HCT116 (cell line): ENCODE measurements around the gene PTGDS. TPM values are rescaled to one million over a fixed set of nuclear protein-coding genes. Genes with fewer than 3 reads are reported as not detected.

Experiments
- ATAC-seq: fragments of 200-7000 bp; cut with Tn5 transposase; 2 replicates; pipeline ENCODE4 v1.9.1; 2020; ENCODE audit warnings: mild to moderate bottlenecking, moderate library complexity
- BruUV-seq: library from RNA; stranded (reverse); fragments of 400-500 nt; replicated peaks from 2 replicates; lab custom pipeline; 2021; lab: Mats Ljungman, UMichigan
- CTCF ChIA-PET: fragments of 300-600 bp; sonication (Branson Sonifier 250); formaldehyde crosslinking; loops from one replicate; lab custom pipeline; 2021; ENCODE audit warnings: antibody characterized with exemption; lab: Charles Lee
- POLR2A ChIA-PET: fragments of 300-600, 350-600 bp; sonication (Branson Sonifier 250); formaldehyde crosslinking; loops from one replicate; lab custom pipeline; 2021; ENCODE audit warnings: antibody characterized with exemption; lab: Charles Lee
- RAD21 ChIA-PET, 2 experiments: fragments of 300-600 bp; sonication (Branson Sonifier 250); formaldehyde crosslinking; loops; one replicate each; lab custom pipeline; 2023; ENCODE audit warnings: low total read pairs in 2 of 2; ENCODE audit not compliant: uncharacterized antibody in 2 of 2, unreplicated experiment in 2 of 2, low non-redundant PET in 1 of 2; lab: Charles Lee
- DNase-seq: peaks from one replicate; pipeline ENCODE4 v3.0.0-alpha.2; 2010; ENCODE audit warnings: low read depth, low spot score
- H2AFZ ChIP-seq: fragments of 200-600 bp; shearing (Covaris generic), sonication (generic); 2 replicates; pipeline ENCODE4 v1.6.1; 2017; ENCODE audit warnings: low read depth, mixed run types, mixed read lengths, antibody characterized with exemption, low read length; ENCODE audit not compliant: poor library complexity, severe bottlenecking
- H3K27ac ChIP-seq: 2 replicates; pipeline ENCODE4 v1.5.1; 2012; ENCODE audit warnings: low read depth, low read length
- H3K27me3 ChIP-seq: fragments of 200-600 bp; sonication (generic); 2 replicates; pipeline ENCODE4 v1.6.1; 2016; ENCODE audit warnings: mixed run types, low read length, mixed read lengths; ENCODE audit not compliant: insufficient read depth
- H3K36me3 ChIP-seq, 2 experiments: fragments of 200-500 bp in 1 of 2; fragments of 200-600 bp in 1 of 2; sonication (Bioruptor generic) in 1 of 2; sonication (generic) in 1 of 2; 2 replicates each; pipeline versions ENCODE4 v1.5.1 to v1.6.1; 2014 to 2016; ENCODE audit warnings: low read length in 2 of 2, inconsistent platforms in 1 of 2, mixed read lengths in 1 of 2, mixed run types in 1 of 2; ENCODE audit not compliant: insufficient read depth in 2 of 2, control insufficient read depth in 1 of 2
- H3K4me1 ChIP-seq, 2 experiments: fragments of 200-600 bp in 1 of 2; sonication (generic) in 1 of 2; 2 replicates each; pipeline versions ENCODE4 v1.5.1 to v1.6.1; 2012 to 2017; ENCODE audit warnings: low read length in 2 of 2, inconsistent platforms in 1 of 2, mild to moderate bottlenecking in 1 of 2, mixed read lengths in 1 of 2, mixed run types in 1 of 2, moderate library complexity in 1 of 2; ENCODE audit not compliant: insufficient read depth in 2 of 2, control insufficient read depth in 1 of 2
- H3K4me2 ChIP-seq: fragments of 200-600 bp; sonication (generic); 2 replicates; pipeline ENCODE4 v1.6.1; 2017; ENCODE audit warnings: mixed run types, low read length, mixed read lengths
- H3K4me3 ChIP-seq, 2 experiments: fragments of 200-600 bp in 1 of 2; sonication (generic) in 1 of 2; replicated peaks in 1 of 2; 2 replicates each; pipeline ENCODE4 v1.5.1; 2011 to 2016; ENCODE audit warnings: low read length in 2 of 2, control low read depth in 1 of 2, low read depth in 1 of 2, mild to moderate bottlenecking in 1 of 2, mixed read lengths in 1 of 2, mixed run types in 1 of 2
- H3K79me2 ChIP-seq: fragments of 200-600 bp; sonication (generic); 2 replicates; pipeline ENCODE4 v1.6.1; 2017; ENCODE audit warnings: mild to moderate bottlenecking, mixed run types, low read length, moderate library complexity, mixed read lengths; ENCODE audit not compliant: insufficient read depth
- H3K9ac ChIP-seq: fragments of 200-600 bp; sonication (generic); 2 replicates; pipeline ENCODE4 v1.6.1; 2016; ENCODE audit warnings: low read length, mixed read lengths
- H3K9me2 ChIP-seq: fragments of 200-600 bp; sonication (generic), shearing (Covaris generic); 2 replicates; pipeline ENCODE4 v1.6.1; 2017; ENCODE audit warnings: mixed run types, mild to moderate bottlenecking, moderate library complexity; ENCODE audit not compliant: insufficient read depth
- H3K9me3 ChIP-seq, 2 experiments: fragments of 200-500 bp in 1 of 2; fragments of 200-600 bp in 1 of 2; sonication (Bioruptor generic) in 1 of 2; sonication (generic) in 1 of 2; 2 replicates each; pipeline ENCODE4 v1.6.1; 2014 to 2017; ENCODE audit warnings: low read length in 2 of 2, mixed read lengths in 2 of 2, inconsistent platforms in 1 of 2, low read depth in 1 of 2, mild to moderate bottlenecking in 1 of 2, mixed run types in 1 of 2, moderate library complexity in 1 of 2; ENCODE audit not compliant: control insufficient read depth in 1 of 2, insufficient read depth in 1 of 2
- H4K20me1 ChIP-seq: fragments of 200-600 bp; sonication (generic), shearing (Covaris generic); 2 replicates; pipeline ENCODE4 v1.6.1; 2017; ENCODE audit warnings: mixed run types, mild to moderate bottlenecking, moderate library complexity; ENCODE audit not compliant: insufficient read depth
- CBX3 ChIP-seq: IDR thresholded peaks from 2 replicates; pipeline ENCODE4 v1.6.1; 2012; ENCODE audit warnings: low read depth
- CEBPB ChIP-seq: IDR thresholded peaks from 2 replicates; pipeline ENCODE4 v1.6.1; 2012; ENCODE audit warnings: low read depth
- EGR1 ChIP-seq: IDR thresholded peaks from 2 replicates; pipeline ENCODE4 v1.6.1; 2012; ENCODE audit warnings: low read depth
- EZH2 ChIP-seq: fragments of 200-600 bp; sonication (generic); IDR thresholded peaks from 2 replicates; pipeline ENCODE4 v1.6.1; 2017; ENCODE audit warnings: antibody characterized with exemption, mixed run types
- EZH2phosphoT487 ChIP-seq: fragments of 200-600 bp; IDR thresholded peaks from 2 replicates; pipeline ENCODE4 v1.6.1; 2018; ENCODE audit warnings: antibody characterized with exemption, borderline replicate concordance
- FOSL1 ChIP-seq: IDR thresholded peaks from 2 replicates; pipeline ENCODE4 v1.6.1; 2012; ENCODE audit warnings: low read depth
- POLR2A ChIP-seq: IDR thresholded peaks from 2 replicates; pipeline ENCODE4 v1.7.0; 2011; ENCODE audit warnings: borderline replicate concordance; ENCODE audit not compliant: insufficient read depth, insufficient read length; ENCODE audit errors: extremely low read depth
- POLR2AphosphoS5 ChIP-seq: IDR thresholded peaks from 2 replicates; pipeline ENCODE4 v1.6.1; 2011; ENCODE audit warnings: mild to moderate bottlenecking, low read depth, low read length, moderate library complexity
- RAD21 ChIP-seq: IDR thresholded peaks from 2 replicates; pipeline ENCODE4 v1.6.1; 2012; ENCODE audit warnings: low read depth, mild to moderate bottlenecking
- SIN3A ChIP-seq: IDR thresholded peaks from 2 replicates; pipeline ENCODE4 v1.6.1; 2012; ENCODE audit warnings: low read depth
- SP1 ChIP-seq: IDR thresholded peaks from 2 replicates; pipeline ENCODE4 v1.6.1; 2012; ENCODE audit warnings: low read depth
- SRF ChIP-seq: IDR thresholded peaks from 2 replicates; pipeline ENCODE4 v1.6.1; 2012; ENCODE audit warnings: low read depth
- YY1 ChIP-seq: IDR thresholded peaks from 2 replicates; pipeline ENCODE4 v1.6.1; 2011; ENCODE audit warnings: low read length, low read depth, moderate library complexity, mild to moderate bottlenecking; ENCODE audit not compliant: insufficient replicate concordance; ENCODE audit errors: extremely low read depth
- ZNF274 ChIP-seq: fragments of 200-500 bp; sonication (Bioruptor generic); IDR thresholded peaks from 2 replicates; pipeline ENCODE4 v1.6.1; 2014; ENCODE audit warnings: mild to moderate bottlenecking, low read depth, low read length, inconsistent platforms
- intact Hi-C: fragments of 100-400 bp; cut with micrococcal nuclease; formaldehyde crosslinking; loops from 2 replicates; pipeline ENCODE4 v1.10.0; 2022
- total RNA-seq: library from RNA; stranded (reverse); gene quantifications from one replicate; pipeline ENCODE4 v1.2.1, GENCODE V29; 2021; ENCODE audit not compliant: unreplicated experiment
- TF ChIP-seq, protein P1 (sequence below), 3 experiments: fragments of 200-600 bp in 1 of 3; sonication (generic) in 1 of 3; IDR thresholded peaks in 2 of 3; conservative IDR thresholded peaks in 1 of 3; 2 replicates each; pipeline ENCODE4 v1.5.1; 2012 to 2017; ENCODE audit warnings: low read depth in 2 of 3, low read length in 2 of 3, antibody characterized with exemption in 1 of 3, borderline replicate concordance in 1 of 3, control low read depth in 1 of 3, mild to moderate bottlenecking in 1 of 3, mixed read lengths in 1 of 3, mixed run types in 1 of 3, moderate library complexity in 1 of 3; ENCODE audit not compliant: insufficient read depth in 1 of 3
- TF ChIP-seq, protein P2 (sequence below): IDR thresholded peaks from 2 replicates; pipeline ENCODE4 v1.6.1; 2012

Gene PTGDS
- total RNA-seq, 1 experiment from 2014 or later, result 3.1 TPM

DNA sequence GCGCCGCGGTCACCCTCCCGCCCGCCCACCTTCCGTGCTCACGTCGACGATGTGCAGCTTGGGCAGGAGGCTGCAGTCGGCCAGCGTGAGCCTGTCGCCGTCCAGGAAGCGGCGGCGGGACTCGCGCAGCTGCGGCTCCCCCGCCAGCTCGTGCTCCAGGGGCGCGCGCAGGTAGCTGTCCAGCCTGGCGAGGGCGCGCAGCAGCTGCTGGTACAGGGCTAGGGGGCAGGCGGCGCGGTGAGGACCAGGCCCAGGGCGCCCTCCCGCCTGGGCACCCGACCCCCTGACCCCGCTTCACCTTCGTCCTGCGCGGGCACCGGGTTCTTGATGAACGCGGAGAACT is 17.6 kb downstream of the PTGDS start (continued):
- TF ChIP-seq, protein P1, sequence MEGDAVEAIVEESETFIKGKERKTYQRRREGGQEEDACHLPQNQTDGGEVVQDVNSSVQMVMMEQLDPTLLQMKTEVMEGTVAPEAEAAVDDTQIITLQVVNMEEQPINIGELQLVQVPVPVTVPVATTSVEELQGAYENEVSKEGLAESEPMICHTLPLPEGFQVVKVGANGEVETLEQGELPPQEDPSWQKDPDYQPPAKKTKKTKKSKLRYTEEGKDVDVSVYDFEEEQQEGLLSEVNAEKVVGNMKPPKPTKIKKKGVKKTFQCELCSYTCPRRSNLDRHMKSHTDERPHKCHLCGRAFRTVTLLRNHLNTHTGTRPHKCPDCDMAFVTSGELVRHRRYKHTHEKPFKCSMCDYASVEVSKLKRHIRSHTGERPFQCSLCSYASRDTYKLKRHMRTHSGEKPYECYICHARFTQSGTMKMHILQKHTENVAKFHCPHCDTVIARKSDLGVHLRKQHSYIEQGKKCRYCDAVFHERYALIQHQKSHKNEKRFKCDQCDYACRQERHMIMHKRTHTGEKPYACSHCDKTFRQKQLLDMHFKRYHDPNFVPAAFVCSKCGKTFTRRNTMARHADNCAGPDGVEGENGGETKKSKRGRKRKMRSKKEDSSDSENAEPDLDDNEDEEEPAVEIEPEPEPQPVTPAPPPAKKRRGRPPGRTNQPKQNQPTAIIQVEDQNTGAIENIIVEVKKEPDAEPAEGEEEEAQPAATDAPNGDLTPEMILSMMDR (IDR thresholded peaks at IDR 0.05 in 2 of 3, conservative IDR thresholded peaks at IDR 0.05 in 1 of 3; ENCODE audit: borderline replicate concordance in 1 of 3, insufficient read depth in 1 of 3, low read depth in 2 of 3, low read length in 2 of 3), result no peak
- TF ChIP-seq ZNF274, result no peak
- no peak for TF ChIP-seq CEBPB
- TF ChIP-seq RAD21, result no peak
- no peak for TF ChIP-seq SRF

DNA sequence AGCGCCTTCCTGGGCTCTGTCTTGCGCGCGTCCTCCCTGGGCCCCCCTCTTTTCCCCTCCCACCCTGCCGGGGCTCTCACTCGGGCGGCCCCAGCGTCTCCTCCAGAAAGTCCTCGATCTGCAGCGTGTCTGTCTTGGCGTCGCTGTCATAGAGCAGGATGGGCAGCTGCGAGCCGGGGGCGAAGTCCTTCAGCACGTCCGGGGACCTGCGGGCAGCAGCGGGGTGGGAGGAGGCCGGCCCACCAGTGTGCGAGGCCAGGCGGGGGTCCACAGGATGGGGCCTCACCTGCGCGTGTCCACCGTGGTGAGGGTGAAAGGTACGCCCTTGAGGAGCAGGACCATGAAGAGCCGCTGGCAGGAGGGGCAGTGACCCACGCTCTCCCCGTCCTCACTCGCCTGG is 18.1 kb downstream of the PTGDS start:
- no peak for ATAC-seq
- H3K4me2 ChIP-seq, result peak overlapping the region; percentile 88
- peaks cover 54 to 75% of the 10 kb centered on the region in 2 experiments for H3K4me1 ChIP-seq
- ChIA-PET CTCF (interaction anchor here (1.0 to 1.5 kb wide), 4 partner anchors 34 to 241 kb away, joined by 3 to 11 read pairs (median 4); no protein-coding TSS in a partner anchor), RAD21 (no interaction called here)
- peaks cover 0 to 12% of the 10 kb centered on the region in 2 experiments; a peak in 2 of 4 replicates for H3K36me3 ChIP-seq
- no peak overlapping the region for H3K9ac ChIP-seq
- H3K9me3 ChIP-seq, result no peaks in the 10 kb centered on the region; a peak in 1 of 4 replicates
- H3K9me2 ChIP-seq, result no peaks in the 10 kb centered on the region
- H4K20me1 ChIP-seq, result no peaks in the 10 kb centered on the region
- no peak overlapping the region for H3K4me3 ChIP-seq
- peak overlapping the region; percentile 95 for H3K27ac ChIP-seq
- intact Hi-C loops, result no loop called here
- DNase-seq, result no peak
- no peak overlapping the region for H2AFZ ChIP-seq
- BruUV-seq, result no TSS peak
- H3K27me3 ChIP-seq, result no peaks in the 10 kb centered on the region
- TF ChIP-seq FOSL1 (no peak), SIN3A (no peak), SP1 (no peak), EGR1 (no peak), CBX3 (no peak), POLR2A (no peak), POLR2AphosphoS5 (no peak), YY1 (no peak), EZH2phosphoT487 (no peak), EZH2 (no peak)
- TF ChIP-seq, protein P2, sequence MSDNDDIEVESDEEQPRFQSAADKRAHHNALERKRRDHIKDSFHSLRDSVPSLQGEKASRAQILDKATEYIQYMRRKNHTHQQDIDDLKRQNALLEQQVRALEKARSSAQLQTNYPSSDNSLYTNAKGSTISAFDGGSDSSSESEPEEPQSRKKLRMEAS, result no peak
- TF ChIP-seq, all 23 proteins: peak for 0
- peaks cover 20% of the 10 kb centered on the region for H3K79me2 ChIP-seq
- POLR2A ChIA-PET, result no interaction called here
